Fibroblast of lung (primary cell): Measurements from ENCODE around the gene COX4I2. TPM values are rescaled to one million over a fixed set of nuclear protein-coding genes. Genes with fewer than 3 reads are reported as not detected.

Experiments
- DNase-seq, 2 donors: peaks; one replicate each; pipeline versions ENCODE4 v3.0.0 to v3.0.0-alpha.2; 2010; ENCODE audit warnings: low read depth in 2 of 2
- H2AFZ ChIP-seq: 2 replicates; pipeline ENCODE4 v1.5.1; 2012; ENCODE audit warnings: low read length, control low read depth, inconsistent platforms
- H3K27ac ChIP-seq: 2 replicates; pipeline ENCODE4 v1.5.1; 2011; ENCODE audit warnings: low read length, control low read depth; ENCODE audit not compliant: insufficient read depth
- H3K27me3 ChIP-seq: 2 replicates; pipeline ENCODE4 v1.5.1; 2011; ENCODE audit warnings: mild to moderate bottlenecking, low read length; ENCODE audit not compliant: control insufficient read depth, insufficient read depth
- H3K36me3 ChIP-seq: 2 replicates; pipeline ENCODE4 v1.5.1; 2011; ENCODE audit warnings: low read length; ENCODE audit not compliant: control insufficient read depth, insufficient read depth
- H3K4me1 ChIP-seq: 2 replicates; pipeline ENCODE4 v1.5.1; 2011; ENCODE audit warnings: low read length; ENCODE audit not compliant: control insufficient read depth, insufficient read depth; ENCODE audit errors: extremely low read depth
- H3K4me2 ChIP-seq: 2 replicates; pipeline ENCODE4 v1.5.1; 2011; ENCODE audit warnings: low read length, control low read depth; ENCODE audit not compliant: insufficient read depth; ENCODE audit errors: extremely low read depth
- H3K4me3 ChIP-seq, 4 experiments: fragments of 200-600 bp in 1 of 4; sonication (generic) in 1 of 4; replicated peaks in 1 of 4; 2 replicates each; pipeline ENCODE4 v1.5.1; 2011 to 2016; ENCODE audit warnings: low read length in 4 of 4, low read depth in 3 of 4, mild to moderate bottlenecking in 3 of 4, control low read depth in 2 of 4, inconsistent platforms in 1 of 4, mixed read lengths in 1 of 4; ENCODE audit not compliant: insufficient read depth in 1 of 4; ENCODE audit errors: control extremely low read depth in 1 of 4
- H3K79me2 ChIP-seq: 2 replicates; pipeline ENCODE4 v1.5.1; 2012; ENCODE audit warnings: mild to moderate bottlenecking, low read length, inconsistent platforms; ENCODE audit not compliant: control insufficient read depth, insufficient read depth
- H3K9ac ChIP-seq: 2 replicates; pipeline ENCODE4 v1.5.1; 2011; ENCODE audit warnings: mild to moderate bottlenecking, low read length, control low read depth; ENCODE audit not compliant: insufficient read depth
- H3K9me3 ChIP-seq: 2 replicates; pipeline ENCODE4 v1.5.1; 2012; ENCODE audit warnings: low read depth, low read length; ENCODE audit not compliant: control insufficient read depth, insufficient read depth
- H4K20me1 ChIP-seq: 2 replicates; pipeline ENCODE4 v1.5.1; 2011; ENCODE audit warnings: low read length; ENCODE audit not compliant: control insufficient read depth, insufficient read depth; ENCODE audit errors: extremely low read depth
- EZH2 ChIP-seq: IDR thresholded peaks from 2 replicates; pipeline ENCODE4 v1.5.1; 2012; ENCODE audit warnings: low read length, control low read depth, mild to moderate bottlenecking; ENCODE audit errors: missing control alignments
- polyA plus RNA-seq, 2 donors: library from polyadenylated mRNA; depleted of rRNA in 1 of 2; stranded (reverse) in 1 of 2; unstranded in 1 of 2; fragments of >200 nt; gene quantifications; 2 replicates each; pipeline ENCODE4 v1.2.1, GENCODE V29; 2011 to 2012; ENCODE audit warnings: missing spikeins in 1 of 2
- total RNA-seq: library from RNA; depleted of rRNA; stranded (reverse); fragments of >200 nt; gene quantifications from 2 replicates; pipeline ENCODE4 v1.2.1, GENCODE V29; 2014
- TF ChIP-seq, protein P1 (sequence below), 2 donors: IDR thresholded peaks in 1 of 2; conservative IDR thresholded peaks in 1 of 2; 1 replicate in 1 of 2; 2 replicates in 1 of 2; pipeline ENCODE4 v1.5.1; 2011 to 2012; ENCODE audit warnings: low read length in 2 of 2, control low read depth in 1 of 2, inconsistent platforms in 1 of 2, low read depth in 1 of 2, mild to moderate bottlenecking in 1 of 2

Gene COX4I2
- total and polyA plus RNA-seq, 2 donors (not counting 1 experiment from before 2014, with no cell fraction given), result not detected

DNA sequence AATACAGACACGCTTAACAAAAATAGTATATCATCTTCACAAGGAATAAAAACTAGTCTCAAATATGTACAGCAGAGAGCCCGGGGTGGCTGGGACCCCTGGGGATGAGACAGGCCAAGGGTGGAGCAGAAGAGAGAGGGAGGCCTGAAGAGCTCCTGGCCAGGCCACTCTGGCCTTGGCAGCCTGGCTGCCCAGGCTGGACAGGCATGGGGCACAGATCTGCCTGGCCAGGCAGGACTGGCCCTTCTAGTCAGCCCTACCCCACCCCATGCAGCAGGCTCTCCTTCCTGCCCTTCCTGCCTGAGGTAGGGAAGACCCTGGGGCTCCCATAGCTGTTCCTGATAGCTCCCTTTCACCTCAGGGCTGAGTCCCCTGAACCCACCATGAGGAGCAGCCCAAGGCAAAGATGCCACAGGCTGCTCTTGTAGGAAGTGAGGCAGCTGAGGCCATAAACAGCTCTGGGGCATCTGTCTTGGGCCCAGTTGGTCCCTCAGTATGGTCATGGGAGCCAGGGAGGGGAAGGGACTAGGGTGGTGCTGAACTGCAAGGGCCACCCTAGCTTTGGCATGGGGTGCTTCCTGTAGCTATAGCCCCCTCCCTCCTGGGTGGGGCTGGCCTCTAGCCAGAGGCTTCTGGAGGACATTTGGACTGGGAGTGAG is 27.1 kb downstream of the COX4I2 start:
- Histone ChIP-seq H3K27ac (no peak overlapping the region), H3K27me3 (no peaks in the 10 kb centered on the region), H3K79me2 (peaks cover 32% of the 10 kb centered on the region), H3K9ac (no peak overlapping the region), H2AFZ (no peak overlapping the region), H3K4me1 (peaks cover 12% of the 10 kb centered on the region), H3K4me2 (no peak overlapping the region), H3K9me3 (no peaks in the 10 kb centered on the region), H3K36me3 (peaks cover 12% of the 10 kb centered on the region), H3K4me3 (no peak overlapping the region), H4K20me1 (no peaks in the 10 kb centered on the region)
- TF ChIP-seq, protein P1, sequence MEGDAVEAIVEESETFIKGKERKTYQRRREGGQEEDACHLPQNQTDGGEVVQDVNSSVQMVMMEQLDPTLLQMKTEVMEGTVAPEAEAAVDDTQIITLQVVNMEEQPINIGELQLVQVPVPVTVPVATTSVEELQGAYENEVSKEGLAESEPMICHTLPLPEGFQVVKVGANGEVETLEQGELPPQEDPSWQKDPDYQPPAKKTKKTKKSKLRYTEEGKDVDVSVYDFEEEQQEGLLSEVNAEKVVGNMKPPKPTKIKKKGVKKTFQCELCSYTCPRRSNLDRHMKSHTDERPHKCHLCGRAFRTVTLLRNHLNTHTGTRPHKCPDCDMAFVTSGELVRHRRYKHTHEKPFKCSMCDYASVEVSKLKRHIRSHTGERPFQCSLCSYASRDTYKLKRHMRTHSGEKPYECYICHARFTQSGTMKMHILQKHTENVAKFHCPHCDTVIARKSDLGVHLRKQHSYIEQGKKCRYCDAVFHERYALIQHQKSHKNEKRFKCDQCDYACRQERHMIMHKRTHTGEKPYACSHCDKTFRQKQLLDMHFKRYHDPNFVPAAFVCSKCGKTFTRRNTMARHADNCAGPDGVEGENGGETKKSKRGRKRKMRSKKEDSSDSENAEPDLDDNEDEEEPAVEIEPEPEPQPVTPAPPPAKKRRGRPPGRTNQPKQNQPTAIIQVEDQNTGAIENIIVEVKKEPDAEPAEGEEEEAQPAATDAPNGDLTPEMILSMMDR (conservative IDR thresholded peaks at IDR 0.05 in 1 of 2, IDR thresholded peaks at IDR 0.05 in 1 of 2; ENCODE audit: low read depth in 1 of 2, low read length in 2 of 2), result no peak
- no peak for TF ChIP-seq EZH2
- DNase-seq, result no peak

DNA sequence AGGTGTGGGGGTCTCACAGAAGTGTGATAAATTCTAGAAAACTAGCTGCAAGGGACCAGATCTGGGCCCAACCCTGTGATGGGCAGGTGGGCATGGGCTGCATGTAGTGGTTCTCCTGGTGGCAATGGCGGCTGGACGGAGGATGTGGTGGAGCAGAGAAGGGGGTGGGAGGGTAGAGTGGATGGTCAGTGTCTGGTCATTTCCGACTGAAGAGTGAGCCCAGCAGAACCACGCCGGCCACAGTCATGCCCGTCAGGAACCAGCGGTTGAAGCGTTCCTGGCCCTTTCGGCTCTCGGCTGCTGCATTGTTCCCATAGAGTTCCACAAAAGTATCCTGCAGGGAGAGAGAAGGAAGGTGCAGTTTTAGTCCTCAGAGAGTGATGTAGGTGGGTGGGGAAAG is 28.0 kb downstream of the COX4I2 start:
- no peak overlapping the region for H2AFZ ChIP-seq
- H3K36me3 ChIP-seq, result peaks cover 12% of the 10 kb centered on the region
- H3K4me3 ChIP-seq, result no peak overlapping the region
- H3K27me3 ChIP-seq, result no peaks in the 10 kb centered on the region
- no peaks in the 10 kb centered on the region for H4K20me1 ChIP-seq
- peaks cover 19% of the 10 kb centered on the region for H3K4me1 ChIP-seq
- DNase-seq, result no peak
- H3K79me2 ChIP-seq, result peaks cover 41% of the 10 kb centered on the region
- no peak overlapping the region for H3K4me2 ChIP-seq
- H3K27ac ChIP-seq, result no peak overlapping the region
- TF ChIP-seq, protein P1 (conservative IDR thresholded peaks at IDR 0.05 in 1 of 2, IDR thresholded peaks at IDR 0.05 in 1 of 2; ENCODE audit: low read depth in 1 of 2, low read length in 2 of 2), result no peak
- TF ChIP-seq EZH2, result no peak
- H3K9me3 ChIP-seq, result no peaks in the 10 kb centered on the region
- no peak overlapping the region for H3K9ac ChIP-seq

DNA sequence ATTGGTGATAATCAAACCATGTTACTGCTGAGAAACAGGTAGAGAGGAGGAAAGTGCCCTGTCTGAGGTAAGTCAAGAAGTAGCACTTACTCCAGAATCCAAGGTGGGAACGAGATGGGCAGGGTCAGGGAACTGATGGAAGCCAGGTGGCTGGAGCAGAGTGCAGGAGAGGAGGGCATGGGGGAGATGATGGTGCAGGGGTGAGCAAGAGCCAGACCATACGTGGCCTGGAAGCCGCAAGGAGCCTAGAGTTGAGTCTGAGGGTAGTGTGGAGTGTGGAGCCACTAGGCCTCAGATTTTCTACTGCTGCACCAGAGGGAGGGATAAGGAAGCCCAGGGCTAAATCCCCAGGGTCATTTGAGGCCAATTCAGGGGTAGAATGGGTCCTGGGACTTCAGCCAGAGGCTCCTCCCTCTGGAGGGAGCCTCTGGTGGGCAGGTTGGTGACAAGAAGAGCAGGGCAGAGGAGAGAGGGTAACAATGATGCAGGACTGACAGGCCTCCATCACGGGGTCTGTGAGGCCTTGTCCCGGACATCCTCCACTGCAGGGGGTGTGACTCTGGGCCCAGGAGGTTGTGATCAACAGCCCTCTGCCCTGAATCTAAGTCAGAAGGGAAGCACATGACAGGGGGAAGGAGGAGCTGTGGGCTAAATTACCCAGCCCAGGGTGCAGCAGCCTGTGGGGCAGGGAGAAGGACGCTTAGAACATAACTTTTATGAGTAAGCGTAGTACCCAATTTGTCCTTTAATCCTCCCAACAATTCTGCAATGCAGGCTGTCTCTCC is 28.7 kb downstream of the COX4I2 start:
- no peak overlapping the region for H3K9ac ChIP-seq
- H2AFZ ChIP-seq, result no peak overlapping the region
- peak in 1 of 2 donors; percentile 46 for DNase-seq
- H3K4me2 ChIP-seq, result no peak overlapping the region
- peaks cover 12% of the 10 kb centered on the region for H3K36me3 ChIP-seq
- H3K9me3 ChIP-seq, result no peaks in the 10 kb centered on the region
- H3K27ac ChIP-seq, result no peak overlapping the region
- no peaks in the 10 kb centered on the region for H3K27me3 ChIP-seq
- no peak overlapping the region for H3K4me3 ChIP-seq
- peaks cover 47% of the 10 kb centered on the region for H3K79me2 ChIP-seq
- H3K4me1 ChIP-seq, result peaks cover 22% of the 10 kb centered on the region
- H4K20me1 ChIP-seq, result no peaks in the 10 kb centered on the region
- no peak for TF ChIP-seq EZH2
- TF ChIP-seq, protein P1 (conservative IDR thresholded peaks at IDR 0.05 in 1 of 2, IDR thresholded peaks at IDR 0.05 in 1 of 2; ENCODE audit: low read depth in 1 of 2, low read length in 2 of 2), result no peak
